Fibroblast of skin of abdomen (primary cell): ENCODE data around the gene ELAVL2.
"Not testable (repeated sequence)": the region's sequence is repeated elsewhere in the genome, so short reads cannot be mapped to it uniquely, and the experiment has no call there.

Experiments
- DNase-seq: peaks from one replicate; pipeline ENCODE4 v3.0.0-alpha.2; 2013

The ELAVL2 gene

DNA sequence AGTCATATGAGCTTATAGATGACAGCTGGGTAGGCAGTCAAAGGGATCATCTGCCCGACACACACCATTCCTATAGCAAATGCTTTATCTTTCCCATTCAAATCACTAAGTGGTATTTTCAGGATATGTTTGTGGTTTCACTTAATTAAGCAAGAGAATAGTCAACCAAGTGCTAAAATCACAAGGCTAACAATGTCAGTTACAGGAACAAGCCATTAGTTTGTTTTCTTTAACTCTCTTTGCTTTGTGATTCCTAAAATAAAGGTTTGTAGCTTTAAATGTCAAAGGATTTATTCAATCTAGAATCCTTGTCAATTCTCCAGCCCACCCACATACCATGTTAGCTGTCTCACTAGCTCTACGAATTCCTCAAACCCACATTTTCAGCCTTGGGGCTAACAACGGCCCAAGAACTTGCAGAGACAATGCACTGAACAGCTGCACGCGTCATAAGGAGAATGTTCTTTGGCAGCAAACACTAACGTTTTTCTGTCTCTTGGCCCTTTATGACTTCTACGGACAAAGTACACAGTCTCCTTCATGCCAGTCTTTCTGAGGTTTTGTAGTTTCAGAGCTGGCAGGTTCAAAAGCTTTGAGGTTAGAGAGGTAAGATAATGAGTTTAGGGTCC is 56.6 kb downstream of the ELAVL2 start:
- DNase-seq = peak; percentile 95

- DNase-seq = no peak
These were observed 57.2 kb downstream of the ELAVL2 start for GRCh38 chr9:23768861-23769260.

- no peak for DNase-seq
These were observed 59.4 kb downstream of the ELAVL2 start for GRCh38 chr9:23766613-23767012.

- no peak for DNase-seq
These were observed 60.5 kb downstream of the ELAVL2 start for GRCh38 chr9:23765561-23765960.

DNA sequence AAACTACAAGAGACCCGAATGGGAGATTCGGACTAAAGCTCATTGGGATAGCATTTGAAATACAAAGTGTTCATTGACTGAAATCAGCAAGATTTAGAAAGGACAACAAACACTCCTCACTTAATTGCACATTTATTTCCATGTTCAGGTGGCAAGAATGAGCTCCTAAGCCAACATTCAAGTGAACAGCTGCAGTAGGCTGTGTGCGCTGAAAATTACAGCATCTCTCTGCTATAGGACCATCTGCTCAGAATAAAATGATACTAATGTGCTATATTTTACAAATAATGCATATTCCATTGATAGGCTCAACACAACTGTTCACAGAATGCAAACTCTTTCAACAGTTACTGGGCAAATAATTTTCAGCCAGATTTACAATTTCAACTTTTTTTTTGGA is 61.8 kb downstream of the ELAVL2 start:
- DNase-seq = no peak

- DNase-seq = peak; percentile 13
These were observed 71.5 kb downstream of the ELAVL2 start for GRCh38 chr9:23754551-23754950.

DNA sequence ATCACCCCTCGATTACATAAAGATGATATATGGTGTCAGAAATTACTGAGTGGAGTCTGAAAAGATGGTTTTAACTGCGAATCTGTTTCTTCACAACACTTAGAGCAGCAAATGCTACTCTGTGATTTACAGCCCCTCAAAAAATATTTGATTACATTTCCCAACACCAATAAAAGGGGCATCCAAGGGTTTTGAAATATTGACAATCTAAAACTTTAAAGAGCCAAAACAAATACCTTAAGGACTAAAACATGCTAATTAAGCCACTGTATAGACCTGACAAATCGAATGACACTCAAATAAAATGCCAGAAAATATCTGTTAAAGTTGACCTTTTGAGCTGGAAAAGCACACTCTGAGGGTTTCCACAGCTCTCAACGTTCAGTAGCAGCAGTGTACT is 73.2 kb downstream of the ELAVL2 start:
- DNase-seq = no peak

DNA sequence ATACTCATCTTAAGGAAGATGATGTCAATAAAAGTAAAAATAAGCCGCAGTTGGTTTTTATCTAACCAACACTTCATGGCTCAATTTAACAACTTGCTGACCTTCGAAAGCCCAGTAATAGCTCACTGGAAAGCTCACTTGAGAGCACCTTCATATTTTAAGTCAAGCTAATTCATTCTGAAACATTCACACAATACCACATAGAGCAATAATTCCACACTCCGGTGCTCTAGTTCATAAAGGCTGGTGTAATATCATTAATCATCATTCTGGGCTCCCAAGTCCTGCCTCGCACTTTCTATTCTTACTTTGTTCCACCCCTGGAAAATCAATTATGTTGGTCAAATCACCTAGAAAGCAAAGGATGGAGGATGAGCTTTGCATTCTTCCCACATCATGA is 74.4 kb downstream of the ELAVL2 start:
- no peak for DNase-seq

DNA sequence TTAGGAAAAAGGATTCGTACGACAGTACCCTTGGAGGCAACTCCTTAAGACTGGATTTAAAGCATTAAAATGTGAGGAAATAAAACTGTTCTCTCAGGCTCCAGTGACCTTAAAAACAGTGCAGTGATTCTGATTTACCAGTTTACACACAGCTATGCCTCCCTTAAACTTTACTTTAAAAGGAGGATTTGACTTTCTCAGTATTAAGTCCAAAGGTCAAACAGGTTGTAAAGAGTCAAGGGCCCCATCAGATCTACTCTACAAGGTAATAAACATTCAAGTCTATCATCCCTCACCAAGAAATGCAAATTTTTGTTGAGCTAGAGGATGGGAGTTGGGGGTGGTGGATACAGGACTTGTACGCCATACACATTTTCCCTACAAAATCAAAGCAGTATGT is 75.2 kb downstream of the ELAVL2 start:
- no peak for DNase-seq

- no peak for DNase-seq
These were observed 78.7 kb downstream of the ELAVL2 start for GRCh38 chr9:23747088-23748075.

GRCh38 chr9:23746317-23746716 is 79.7 kb downstream of the ELAVL2 start:
- DNase-seq = no peak

GRCh38 chr9:23743036-23743435 is 83.0 kb downstream of the ELAVL2 start:
- no peak for DNase-seq

- DNase-seq = no peak
These were observed 84.7 kb downstream of the ELAVL2 start for GRCh38 chr9:23741351-23741750.

DNA sequence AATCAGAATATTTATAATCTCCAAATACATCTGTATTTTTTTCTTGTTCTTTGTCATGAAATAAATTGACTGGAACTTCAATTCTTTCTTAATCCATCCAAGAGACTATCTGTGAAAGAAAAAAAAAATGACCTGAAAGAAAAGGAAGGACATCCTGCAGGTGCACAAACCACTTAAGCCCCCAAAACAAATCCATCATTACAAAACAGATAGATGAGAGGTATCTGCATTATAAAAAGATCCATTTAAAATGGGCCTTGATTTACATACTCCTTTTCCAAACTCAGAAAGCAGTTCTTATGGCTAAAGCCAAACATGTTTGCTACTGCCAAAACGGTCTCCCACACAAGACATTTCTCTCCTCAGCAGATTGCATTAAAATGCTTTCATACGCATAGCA is 85.5 kb downstream of the ELAVL2 start:
- no peak for DNase-seq

GRCh38 chr9:23739753-23740152 is 86.3 kb downstream of the ELAVL2 start:
- no peak for DNase-seq

DNA sequence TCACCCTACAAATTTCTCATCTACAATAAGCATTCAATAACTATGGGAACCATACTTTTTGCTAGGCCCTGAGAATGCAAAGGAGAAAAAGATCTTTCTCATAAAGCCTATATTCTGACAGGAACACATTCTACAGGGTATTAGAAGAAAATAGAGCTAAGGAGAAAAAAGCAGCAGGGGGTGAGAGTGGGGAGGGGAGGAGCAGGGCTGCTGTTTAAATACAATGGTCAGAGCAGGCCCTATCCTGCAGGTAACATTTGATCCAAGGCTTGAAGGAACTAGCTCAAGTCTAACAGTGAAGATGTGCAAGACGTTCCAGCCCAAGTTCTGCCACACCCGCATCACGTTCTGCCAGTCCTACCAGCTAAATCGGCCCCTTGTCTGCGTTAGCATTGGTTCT is 89.7 kb downstream of the ELAVL2 start:
- DNase-seq = no peak

- DNase-seq = no peak
These were observed 92.5 kb downstream of the ELAVL2 start for GRCh38 chr9:23733495-23734078.

GRCh38 chr9:23731353-23731752 is 94.7 kb downstream of the ELAVL2 start:
- DNase-seq = no peak

GRCh38 chr9:23730364-23730763 is 95.7 kb downstream of the ELAVL2 start:
- no peak for DNase-seq

- DNase-seq = no peak
These were observed 97.3 kb downstream of the ELAVL2 start for GRCh38 chr9:23728736-23729135.

GRCh38 chr9:23725279-23725946 is 100.6 kb downstream of the ELAVL2 start:
- no peak for DNase-seq

DNA sequence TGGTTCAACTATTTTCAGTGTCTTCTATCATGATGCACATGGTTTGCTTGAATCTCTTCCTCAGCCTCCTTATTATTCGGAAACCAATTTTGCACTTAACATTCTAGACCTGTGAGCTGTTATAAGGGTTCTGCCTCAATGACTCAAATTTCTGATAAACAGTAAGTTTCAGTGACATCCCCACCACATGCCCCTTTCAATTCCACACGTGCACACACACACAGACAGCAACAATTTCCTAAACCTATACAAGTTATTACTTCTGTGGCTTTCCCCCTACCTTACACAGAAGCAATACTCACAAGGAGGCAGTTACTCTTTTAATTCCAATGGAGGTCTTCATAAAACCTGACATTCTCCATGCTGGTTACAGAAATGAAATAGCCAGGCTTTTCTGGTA is 102.4 kb downstream of the ELAVL2 start:
- no peak for DNase-seq

GRCh38 chr9:23723048-23723447 is 103.0 kb downstream of the ELAVL2 start:
- not testable (repeated sequence) for DNase-seq
